Neural cell (in vitro differentiated cells): Measurements from ENCODE around the gene RAB40C. TPM values are rescaled to one million over a fixed set of nuclear protein-coding genes. Genes with fewer than 3 reads are reported as not detected.

ENCODE experiments used
- H2AFZ ChIP-seq: fragments of 200-600, 300-800 bp; sonication (generic), shearing (Covaris generic); 2 replicates; pipeline ENCODE4 v1.6.0; 2014; ENCODE audit warnings: low read depth, mild to moderate bottlenecking, antibody characterized with exemption, low read length, moderate library complexity
- H3F3A ChIP-seq: fragments of 200-600 bp; shearing (Covaris generic); 2 replicates; pipeline ENCODE4 v1.6.1; 2016; ENCODE audit warnings: mild to moderate bottlenecking, moderate library complexity, mixed read lengths, antibody characterized with exemption, low read length; ENCODE audit not compliant: insufficient read depth, poor library complexity, severe bottlenecking
- H3K27ac ChIP-seq: fragments of 200-600, 300-800 bp; sonication (generic), shearing (Covaris generic); 2 replicates; pipeline ENCODE4 v1.5.1; 2014; ENCODE audit warnings: mild to moderate bottlenecking, low read length, moderate library complexity
- H3K27me3 ChIP-seq: fragments of 300-800, 200-600 bp; sonication (generic), shearing (Covaris generic); 2 replicates; pipeline ENCODE4 v1.6.0; 2014; ENCODE audit warnings: mild to moderate bottlenecking, low read depth, low read length, moderate library complexity; ENCODE audit not compliant: insufficient read depth
- H3K36me3 ChIP-seq: fragments of 300-800, 200-600 bp; sonication (generic), shearing (Covaris generic); 2 replicates; pipeline ENCODE4 v1.5.1; 2014; ENCODE audit warnings: mild to moderate bottlenecking, antibody characterized with exemption, low read length, moderate library complexity; ENCODE audit not compliant: insufficient read depth
- H3K4me2 ChIP-seq: fragments of 300-800, 200-600 bp; sonication (generic), shearing (Covaris generic); 2 replicates; pipeline ENCODE4 v1.6.0; 2014; ENCODE audit warnings: mild to moderate bottlenecking, low read length
- H3K4me3 ChIP-seq: fragments of 300-800, 200-600 bp; sonication (generic), shearing (Covaris generic); 2 replicates; pipeline ENCODE4 v1.5.1; 2014; ENCODE audit warnings: mild to moderate bottlenecking, low read length, moderate library complexity
- H3K79me2 ChIP-seq: fragments of 200-600 bp; shearing (Covaris generic); replicated peaks from 2 replicates; pipeline ENCODE4 v1.6.0; 2014; ENCODE audit warnings: mild to moderate bottlenecking, low read length, moderate library complexity; ENCODE audit not compliant: insufficient read depth
- H3K9ac ChIP-seq: fragments of 300-800, 200-600 bp; sonication (generic), shearing (Covaris generic); 2 replicates; pipeline ENCODE4 v1.6.1; 2016; ENCODE audit warnings: mild to moderate bottlenecking, low read length, mixed read lengths
- H3K9me2 ChIP-seq: fragments of 200-600 bp; shearing (Covaris generic); 2 replicates; pipeline ENCODE4 v1.6.1; 2016; ENCODE audit warnings: mild to moderate bottlenecking, low read length, mixed read lengths; ENCODE audit not compliant: insufficient read depth
- H3K9me3 ChIP-seq: fragments of 200-600, 300-800 bp; sonication (generic), shearing (Covaris generic); 2 replicates; pipeline ENCODE4 v1.6.1; 2016; ENCODE audit warnings: mild to moderate bottlenecking, mixed run types, low read length, moderate library complexity, mixed read lengths
- H4K20me1 ChIP-seq: fragments of 200-600 bp; shearing (Covaris generic); 2 replicates; pipeline ENCODE4 v1.6.1; 2016; ENCODE audit warnings: mild to moderate bottlenecking, mixed run types; ENCODE audit not compliant: insufficient read depth
- CTCF ChIP-seq: fragments of 450-650 bp; IDR thresholded peaks from 2 replicates; pipeline ENCODE4 v1.5.1; 2014; ENCODE audit warnings: antibody characterized with exemption, mild to moderate bottlenecking, moderate library complexity; ENCODE audit not compliant: poor library complexity, severe bottlenecking
- EP300 ChIP-seq: fragments of 450-650 bp; conservative IDR thresholded peaks from 2 replicates; pipeline ENCODE4 v1.6.1; 2014; ENCODE audit warnings: antibody characterized with exemption, mild to moderate bottlenecking, moderate library complexity; ENCODE audit not compliant: poor library complexity, severe bottlenecking
- EZH2 ChIP-seq: fragments of 200-600, 300-800 bp; shearing (Covaris generic), sonication (generic); IDR thresholded peaks from 2 replicates; pipeline ENCODE4 v1.6.1; 2014; ENCODE audit warnings: antibody characterized with exemption, low read length, borderline replicate concordance, mild to moderate bottlenecking; ENCODE audit not compliant: insufficient read depth, poor library complexity, severe bottlenecking
- MXI1 ChIP-seq: fragments of 450-650 bp; conservative IDR thresholded peaks from 2 replicates; pipeline ENCODE4 v1.6.1; 2014; ENCODE audit warnings: antibody characterized with exemption, mild to moderate bottlenecking; ENCODE audit not compliant: poor library complexity, severe bottlenecking
- POLR2AphosphoS5 ChIP-seq: IDR thresholded peaks from 2 replicates; pipeline ENCODE4 v1.6.1; 2012
- RAD21 ChIP-seq: fragments of 450-650 bp; conservative IDR thresholded peaks from 2 replicates; pipeline ENCODE4 v1.6.1; 2014; ENCODE audit warnings: antibody characterized with exemption, mild to moderate bottlenecking, moderate library complexity
- REST ChIP-seq: IDR thresholded peaks from 2 replicates; pipeline ENCODE4 v1.6.1; 2012; ENCODE audit warnings: borderline replicate concordance
- SMC3 ChIP-seq: fragments of 450-650 bp; conservative IDR thresholded peaks from 2 replicates; pipeline ENCODE4 v1.6.1; 2014; ENCODE audit warnings: antibody characterized with exemption, mild to moderate bottlenecking, moderate library complexity; ENCODE audit not compliant: poor library complexity
- TAF1 ChIP-seq: IDR thresholded peaks from 2 replicates; pipeline ENCODE4 v1.6.1; 2012; ENCODE audit warnings: low read depth
- polyA plus RNA-seq: library from polyadenylated mRNA; depleted of rRNA; stranded (reverse); fragments of >200 nt; gene quantifications from 2 replicates; pipeline ENCODE4 v1.2.3, GENCODE V29; 2014

RAB40C gene
- polyA plus RNA-seq, 1 donor from 2014 or later = 40.7 TPM

DNA sequence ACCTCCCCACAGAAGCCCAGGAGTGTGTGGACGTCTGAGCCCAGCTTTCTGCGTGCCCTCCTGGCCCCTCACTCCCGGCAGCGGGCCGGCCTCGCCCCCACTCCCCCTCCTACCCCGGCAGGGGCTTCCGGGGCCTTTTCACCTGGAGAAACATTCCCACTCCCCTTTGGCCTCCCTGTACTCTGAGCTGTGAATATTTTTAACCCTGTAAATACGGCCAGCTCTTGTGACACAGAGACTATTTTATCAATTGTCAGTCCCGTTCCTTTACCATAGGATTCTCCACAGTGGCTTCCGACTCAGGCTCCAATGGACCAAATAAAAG lies 35.6 kb upstream of the RAB40C start:
- H3K9me3 ChIP-seq = no peaks in the 10 kb centered on the region
- H3K9ac ChIP-seq = no peak overlapping the region
- no peaks in the 10 kb centered on the region for H4K20me1 ChIP-seq
- H2AFZ ChIP-seq = no peak overlapping the region
- H3F3A ChIP-seq = no peaks in the 10 kb centered on the region
- H3K79me2 ChIP-seq = no peaks in the 10 kb centered on the region
- no peaks in the 10 kb centered on the region for H3K9me2 ChIP-seq
- no peak overlapping the region for H3K4me2 ChIP-seq
- H3K4me3 ChIP-seq = no peak overlapping the region
- peaks cover 12% of the 10 kb centered on the region for H3K27me3 ChIP-seq
- TF ChIP-seq SMC3 (no peak), MXI1 (no peak), CTCF (no peak), REST (no peak), POLR2AphosphoS5 (no peak), EP300 (no peak), EZH2 (no peak), TAF1 (no peak), RAD21 (no peak)
- no peak overlapping the region for H3K27ac ChIP-seq
- H3K36me3 ChIP-seq = no peaks in the 10 kb centered on the region

DNA sequence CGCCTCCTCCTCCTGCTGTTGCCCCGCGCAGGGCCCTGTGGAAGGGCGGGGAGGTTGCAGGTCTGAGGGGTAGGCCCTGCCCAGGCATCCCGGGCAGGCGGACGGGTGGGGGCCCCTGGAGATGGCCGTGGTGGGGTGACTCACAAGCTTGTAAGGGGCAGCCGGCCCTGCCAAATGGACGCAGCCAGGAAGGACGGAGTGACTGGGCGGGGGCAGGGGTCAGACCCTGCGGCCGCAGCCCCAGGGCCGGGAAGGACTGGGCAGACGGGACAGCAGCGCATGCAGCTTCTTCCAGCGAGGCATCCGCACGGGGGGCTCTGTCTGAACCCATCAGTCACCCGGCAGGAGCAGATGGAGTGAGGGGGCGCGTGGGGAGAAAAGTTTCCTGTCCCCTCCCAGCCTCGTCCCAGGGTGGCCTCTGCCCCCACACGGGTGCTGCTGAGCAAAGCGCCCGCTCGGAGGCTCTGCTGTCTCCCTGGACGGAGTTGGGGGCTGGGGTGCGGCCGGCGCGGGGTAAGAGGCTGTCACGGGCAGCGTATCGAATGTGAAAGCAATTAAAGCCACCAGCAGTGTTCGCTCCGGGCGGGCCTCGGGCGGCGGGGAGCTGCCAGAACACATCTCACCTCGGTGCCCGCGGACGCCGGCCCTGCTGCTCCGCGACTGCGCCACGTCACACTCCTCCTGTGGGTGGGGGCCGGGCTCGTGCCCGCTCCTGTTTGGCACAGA lies 35.1 kb upstream of the RAB40C start:
- H3K36me3 ChIP-seq = no peaks in the 10 kb centered on the region
- no peak overlapping the region for H2AFZ ChIP-seq
- no peaks in the 10 kb centered on the region for H3K79me2 ChIP-seq
- no peak overlapping the region for H3K4me3 ChIP-seq
- no peak overlapping the region for H3K27ac ChIP-seq
- H3K4me2 ChIP-seq = no peak overlapping the region
- H4K20me1 ChIP-seq = no peaks in the 10 kb centered on the region
- no peak overlapping the region for H3K9ac ChIP-seq
- no peaks in the 10 kb centered on the region for H3K9me2 ChIP-seq
- TF ChIP-seq RAD21 = no peak
- TF ChIP-seq POLR2AphosphoS5 = no peak
- TF ChIP-seq EZH2 = no peak
- no peak for TF ChIP-seq REST
- no peak for TF ChIP-seq MXI1
- TF ChIP-seq CTCF = no peak
- TF ChIP-seq TAF1 = no peak
- TF ChIP-seq SMC3 = no peak
- no peak for TF ChIP-seq EP300
- no peaks in the 10 kb centered on the region for H3F3A ChIP-seq
- no peaks in the 10 kb centered on the region for H3K9me3 ChIP-seq
- H3K27me3 ChIP-seq = peaks cover 17% of the 10 kb centered on the region
